Embryonic facial prominence (tissue), 1 donor: ENCODE data around the gene RAPGEF5.

Source experiments
- DNase-seq: peaks from one replicate; pipeline ENCODE4 v3.0.0-alpha.2; 2016; ENCODE audit errors: extremely low spot score

RAPGEF5 gene

GRCh38 chr7:22256541-22257096, 100.3 kb downstream of the RAPGEF5 start:
- no peak for DNase-seq

- DNase-seq = no peak
Observed at GRCh38 chr7:22255834-22256233, 101.1 kb downstream of the RAPGEF5 start.

DNA sequence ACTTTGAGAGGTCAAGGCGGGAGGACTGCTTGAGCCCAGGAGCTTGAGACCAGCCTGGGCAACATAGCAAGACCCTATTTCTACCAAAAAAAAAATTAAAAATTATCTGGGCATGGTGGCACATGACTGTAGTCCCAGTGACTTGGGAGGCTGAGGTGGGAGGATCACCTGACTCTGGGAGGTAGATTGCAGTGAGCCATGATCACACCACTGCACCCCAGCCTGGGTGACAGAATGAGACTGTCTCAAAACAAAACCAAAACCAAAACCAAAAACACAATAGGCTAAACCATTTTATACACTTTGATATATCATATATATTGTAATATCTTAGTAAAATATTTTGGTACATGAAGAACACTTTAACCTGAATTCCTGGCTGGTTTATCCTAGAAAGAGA, 101.6 kb downstream of the RAPGEF5 start:
- DNase-seq = no peak

DNA sequence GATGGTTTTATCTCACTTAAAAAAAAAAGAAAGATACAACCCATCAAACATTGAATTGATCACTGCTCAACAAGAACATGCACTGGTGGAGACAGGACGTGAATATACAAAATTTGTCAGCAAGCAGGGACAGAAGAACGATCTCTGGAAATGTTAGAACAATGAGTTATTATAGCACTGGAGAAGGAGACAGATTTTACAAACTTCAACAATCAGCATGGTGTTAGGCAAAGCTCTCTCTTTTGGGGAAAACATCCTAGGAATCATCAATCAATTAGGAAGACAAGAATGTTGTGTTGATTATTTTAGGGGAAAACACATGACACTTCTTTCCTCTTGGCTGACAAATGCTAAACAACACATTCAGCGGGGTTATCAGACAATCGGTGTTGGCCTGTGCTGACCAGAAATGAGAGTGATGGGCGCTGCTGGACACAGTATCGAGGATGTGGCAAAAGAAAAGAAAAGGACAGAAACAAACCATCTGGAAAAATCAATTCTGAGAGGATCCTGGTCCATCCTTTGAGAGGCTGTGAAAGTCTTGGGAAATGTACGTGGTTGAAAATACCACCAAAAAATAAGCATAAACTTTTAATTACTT, 103.9 kb downstream of the RAPGEF5 start:
- no peak for DNase-seq

DNA sequence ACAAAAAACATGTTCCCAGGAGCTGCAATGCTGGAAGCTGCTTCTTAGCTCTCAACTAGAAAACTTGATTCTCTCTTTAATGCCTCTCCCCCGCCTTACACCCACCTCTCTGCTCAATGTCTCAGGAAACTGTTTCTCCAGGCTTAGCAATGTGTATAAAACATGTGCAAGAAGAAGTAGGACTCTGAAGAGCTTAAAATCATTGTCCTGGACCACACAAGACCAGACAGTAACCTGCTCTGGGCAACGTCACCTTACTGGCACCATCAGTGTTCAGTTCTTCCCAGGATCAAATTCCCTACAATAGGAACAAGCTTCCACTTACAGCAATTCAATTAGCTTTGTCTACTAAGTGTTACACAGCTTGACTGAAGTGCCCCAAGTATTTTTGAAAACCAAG, 104.9 kb downstream of the RAPGEF5 start:
- no peak for DNase-seq

- no peak for DNase-seq
Observed at GRCh38 chr7:22251281-22251680, 105.7 kb downstream of the RAPGEF5 start.

DNA sequence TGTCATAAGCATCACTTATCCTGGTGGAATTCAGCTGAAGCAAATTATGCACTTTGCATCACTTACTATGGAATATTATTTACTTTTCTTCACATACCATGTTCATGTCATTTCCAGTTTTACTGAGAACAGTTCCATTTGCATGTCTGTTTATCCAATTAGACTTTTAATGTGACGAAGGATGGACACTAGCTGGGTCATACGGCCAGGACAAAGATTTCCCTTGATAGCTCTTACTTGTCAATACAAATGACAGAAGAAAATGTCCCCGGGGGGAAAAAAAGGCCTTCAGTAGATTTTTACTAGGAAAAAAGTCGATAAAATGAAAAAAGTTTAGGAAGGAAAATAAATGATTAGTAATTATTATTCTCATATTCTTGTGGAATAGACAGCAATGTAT, 106.6 kb downstream of the RAPGEF5 start:
- no peak for DNase-seq

DNA sequence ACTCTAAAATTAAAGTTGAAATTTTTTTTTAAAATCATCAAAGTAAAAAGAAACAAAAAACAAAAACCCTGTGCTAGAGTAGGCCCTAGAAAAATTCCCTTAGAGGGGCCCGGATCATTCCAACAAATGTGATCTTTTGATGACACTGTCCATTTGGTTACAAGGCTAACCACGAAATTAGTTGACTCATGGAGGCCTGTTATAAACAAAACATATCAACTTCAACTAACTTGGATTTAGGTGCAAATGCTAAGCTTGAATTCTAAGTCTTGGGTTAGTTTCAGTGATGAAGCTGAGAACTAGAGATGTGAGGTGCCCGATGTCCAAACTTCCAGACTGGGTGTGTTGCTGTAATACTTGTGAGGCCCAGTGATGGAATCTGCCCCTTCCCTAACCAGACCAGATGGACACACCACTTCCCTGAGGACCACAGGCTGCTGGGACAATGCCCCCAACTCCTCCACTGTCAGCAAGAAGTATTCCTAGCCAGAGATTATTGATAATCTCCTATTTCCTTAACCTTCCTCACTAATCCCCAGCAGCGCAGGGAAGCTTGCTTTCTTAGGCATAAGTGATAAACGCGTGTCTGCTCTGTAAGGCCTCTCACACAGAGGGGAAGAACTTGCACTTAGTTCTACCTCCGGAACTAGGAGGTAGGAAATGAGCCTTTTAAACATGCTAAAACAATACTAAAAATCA, 108.7 kb downstream of the RAPGEF5 start:
- no peak for DNase-seq

- DNase-seq = no peak
Observed at GRCh38 chr7:22241805-22242390, 115.1 kb downstream of the RAPGEF5 start.

GRCh38 chr7:22240904-22241571, 115.9 kb downstream of the RAPGEF5 start:
- no peak for DNase-seq

GRCh38 chr7:22238354-22239311, 118.3 kb downstream of the RAPGEF5 start:
- no peak for DNase-seq

- no peak for DNase-seq
Observed at GRCh38 chr7:22235134-22235533, 121.8 kb downstream of the RAPGEF5 start.

DNA sequence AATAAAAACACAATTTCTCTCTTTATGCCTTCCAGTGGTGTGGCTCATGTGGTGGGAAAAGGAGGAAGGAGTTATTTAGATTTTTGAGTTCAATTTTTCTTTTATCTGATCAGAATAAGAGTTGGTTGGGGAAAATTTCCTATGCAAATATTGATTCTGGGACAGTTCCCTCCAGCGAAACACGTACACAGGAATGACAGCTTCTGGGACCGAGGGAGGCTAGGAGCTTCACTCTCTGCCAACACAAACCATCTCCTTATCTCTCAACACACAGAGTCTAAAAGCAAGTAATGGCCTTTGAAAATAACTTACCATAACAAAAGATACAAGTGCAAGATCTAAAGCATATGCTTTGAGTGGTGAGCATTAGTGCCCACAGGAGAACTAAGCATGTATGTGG, 122.7 kb downstream of the RAPGEF5 start:
- no peak for DNase-seq

DNA sequence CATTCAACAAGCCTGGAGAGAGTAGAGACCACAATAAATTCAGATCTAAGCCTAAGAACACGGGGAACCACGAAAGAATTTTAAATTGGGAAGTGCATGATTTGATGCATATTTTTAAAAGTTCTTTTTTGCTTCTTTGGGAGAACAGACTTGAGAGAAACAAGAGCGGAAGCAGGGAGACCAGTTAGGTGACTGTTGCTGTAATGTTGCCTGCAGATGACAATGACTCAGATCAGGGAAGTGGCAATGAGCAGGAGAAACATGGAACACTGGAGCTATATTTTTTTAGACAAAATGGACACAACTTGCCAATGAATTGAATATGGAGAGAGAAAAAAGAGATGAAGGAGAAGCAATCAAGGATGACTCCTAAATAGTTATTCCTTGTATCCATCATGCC, 125.1 kb downstream of the RAPGEF5 start:
- no peak for DNase-seq

DNA sequence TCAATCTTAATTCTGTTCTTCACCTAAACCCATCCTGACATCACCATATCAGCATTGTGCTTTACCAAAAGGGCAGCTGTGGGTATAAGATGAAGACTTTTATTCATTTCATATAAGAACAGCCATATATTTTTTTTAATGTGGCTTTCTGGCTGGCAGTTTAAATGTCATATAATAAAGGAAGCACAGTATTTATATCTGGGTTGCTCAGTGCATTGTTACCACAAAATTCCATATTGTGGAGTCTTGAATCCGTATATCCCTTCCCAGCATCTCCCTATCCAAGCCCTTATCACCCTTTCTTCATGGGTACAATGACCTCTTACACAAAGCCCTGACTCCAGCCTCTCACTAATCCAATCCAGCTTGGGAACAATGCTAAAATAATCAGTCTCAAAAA, 125.8 kb downstream of the RAPGEF5 start:
- no peak for DNase-seq

GRCh38 chr7:22230238-22230637, 126.7 kb downstream of the RAPGEF5 start:
- DNase-seq = no peak

DNA sequence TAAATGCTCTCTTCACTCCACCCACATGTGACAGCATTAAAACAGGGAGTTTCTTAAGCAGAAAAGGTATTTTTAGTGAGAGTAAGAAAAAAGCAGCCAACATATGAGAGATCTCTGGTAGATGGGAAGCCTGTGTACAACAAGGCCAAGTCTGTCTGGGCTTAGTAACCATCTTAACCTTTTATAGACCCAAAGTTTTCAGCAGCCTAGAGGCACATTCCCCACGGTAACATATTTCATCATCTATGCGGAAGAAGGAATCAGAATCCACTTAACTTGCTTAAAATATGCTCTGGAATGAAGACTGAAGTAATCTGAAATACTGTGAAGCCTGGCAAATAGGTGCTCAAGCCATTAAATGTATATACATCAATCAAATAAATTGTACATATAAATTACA, 127.8 kb downstream of the RAPGEF5 start:
- DNase-seq = no peak

- no peak for DNase-seq
Observed at GRCh38 chr7:22223807-22224206, 133.1 kb downstream of the RAPGEF5 start.

GRCh38 chr7:22220941-22221340, 136.0 kb downstream of the RAPGEF5 start:
- DNase-seq = no peak

GRCh38 chr7:22219739-22220493, 137.0 kb downstream of the RAPGEF5 start:
- no peak for DNase-seq

GRCh38 chr7:22219036-22219435, 137.9 kb downstream of the RAPGEF5 start:
- no peak for DNase-seq
